Measurements from ENCODE around the gene GADD45G.

The GADD45G gene

GRCh38 chr9:89630508-89630907 lies 25.7 kb downstream of the GADD45G start:
- no peaks in the 10 kb centered on the region for H3K9me3 ChIP-seq (ENCODE audit: control insufficient read depth in 1 of 2, low read length in 2 of 2)
- H3K4me3 ChIP-seq (ENCODE audit: low read depth in 1 of 2, low read length in 2 of 2) = no peak overlapping the region
- H3K27me3 ChIP-seq (ENCODE audit: control insufficient read depth in 1 of 2, insufficient read depth in 2 of 2, low read length in 2 of 2) = peaks cover 0 to 6% of the 10 kb centered on the region in 2 donors
- no peaks in the 10 kb centered on the region for H3K36me3 ChIP-seq (ENCODE audit: control insufficient read depth in 1 of 2, insufficient read depth in 2 of 2, low read length in 2 of 2)
- no peak overlapping the region for H3K27ac ChIP-seq (ENCODE audit: low read depth, low read length)
- no peak overlapping the region for H3K9ac ChIP-seq (ENCODE audit: low read depth in 1 of 2, low read length in 2 of 2)
- H3K4me1 ChIP-seq (ENCODE audit: control insufficient read depth in 1 of 2, insufficient read depth in 2 of 2, low read length in 2 of 2) = no peaks in the 10 kb centered on the region

GRCh38 chr9:89631384-89631783 lies 26.6 kb downstream of the GADD45G start:
- Histone ChIP-seq H3K9ac (ENCODE audit: low read depth in 1 of 2, low read length in 2 of 2) (no peak overlapping the region), H3K4me3 (ENCODE audit: low read depth in 1 of 2, low read length in 2 of 2) (no peak overlapping the region), H3K9me3 (ENCODE audit: control insufficient read depth in 1 of 2, low read length in 2 of 2) (no peaks in the 10 kb centered on the region), H3K27me3 (ENCODE audit: control insufficient read depth in 1 of 2, insufficient read depth in 2 of 2, low read length in 2 of 2) (peaks cover 0 to 6% of the 10 kb centered on the region in 2 donors), H3K36me3 (ENCODE audit: control insufficient read depth in 1 of 2, insufficient read depth in 2 of 2, low read length in 2 of 2) (no peaks in the 10 kb centered on the region), H3K27ac (ENCODE audit: low read depth, low read length) (no peak overlapping the region), H3K4me1 (ENCODE audit: control insufficient read depth in 1 of 2, insufficient read depth in 2 of 2, low read length in 2 of 2) (no peaks in the 10 kb centered on the region)

- Histone ChIP-seq H3K27ac (ENCODE audit: low read depth, low read length) (no peak overlapping the region), H3K36me3 (ENCODE audit: control insufficient read depth in 1 of 2, insufficient read depth in 2 of 2, low read length in 2 of 2) (no peaks in the 10 kb centered on the region), H3K9ac (ENCODE audit: low read depth in 1 of 2, low read length in 2 of 2) (no peak overlapping the region), H3K4me3 (ENCODE audit: low read depth in 1 of 2, low read length in 2 of 2) (no peak overlapping the region), H3K27me3 (ENCODE audit: control insufficient read depth in 1 of 2, insufficient read depth in 2 of 2, low read length in 2 of 2) (peaks cover 0 to under 1% of the 10 kb centered on the region in 2 donors), H3K9me3 (ENCODE audit: control insufficient read depth in 1 of 2, low read length in 2 of 2) (no peaks in the 10 kb centered on the region), H3K4me1 (ENCODE audit: control insufficient read depth in 1 of 2, insufficient read depth in 2 of 2, low read length in 2 of 2) (no peaks in the 10 kb centered on the region)
Measured at GRCh38 chr9:89632192-89632733, 27.5 kb downstream of the GADD45G start.

DNA sequence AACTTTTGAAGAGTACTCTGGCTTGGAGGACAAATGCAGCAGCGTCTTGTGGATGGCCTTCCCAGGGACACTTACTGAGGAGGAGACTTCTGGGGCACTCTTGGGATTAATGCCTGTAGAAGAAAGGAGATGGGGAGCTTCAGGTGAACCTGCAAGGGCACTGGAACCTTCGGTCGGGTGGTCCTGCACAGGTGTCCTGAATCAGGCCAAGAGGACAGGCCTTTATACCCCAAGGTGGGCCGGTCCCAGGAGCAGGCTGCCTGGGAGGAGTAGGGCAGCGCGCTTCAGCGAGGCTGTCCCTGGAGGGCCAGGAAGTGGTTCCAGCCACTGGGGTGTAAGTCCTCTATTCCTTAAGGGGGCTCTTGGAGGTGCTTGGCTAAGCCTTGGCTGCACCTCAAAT lies 27.9 kb downstream of the GADD45G start:
- Histone ChIP-seq H3K9me3 (ENCODE audit: control insufficient read depth in 1 of 2, low read length in 2 of 2) (no peaks in the 10 kb centered on the region), H3K9ac (ENCODE audit: low read depth in 1 of 2, low read length in 2 of 2) (no peak overlapping the region), H3K4me1 (ENCODE audit: control insufficient read depth in 1 of 2, insufficient read depth in 2 of 2, low read length in 2 of 2) (no peaks in the 10 kb centered on the region), H3K36me3 (ENCODE audit: control insufficient read depth in 1 of 2, insufficient read depth in 2 of 2, low read length in 2 of 2) (no peaks in the 10 kb centered on the region), H3K27ac (ENCODE audit: low read depth, low read length) (no peak overlapping the region), H3K4me3 (ENCODE audit: low read depth in 1 of 2, low read length in 2 of 2) (no peak overlapping the region), H3K27me3 (ENCODE audit: control insufficient read depth in 1 of 2, insufficient read depth in 2 of 2, low read length in 2 of 2) (no peaks in the 10 kb centered on the region)

- Histone ChIP-seq H3K27ac (ENCODE audit: low read depth, low read length) (no peak overlapping the region), H3K4me1 (ENCODE audit: control insufficient read depth in 1 of 2, insufficient read depth in 2 of 2, low read length in 2 of 2) (no peaks in the 10 kb centered on the region), H3K9me3 (ENCODE audit: control insufficient read depth in 1 of 2, low read length in 2 of 2) (no peaks in the 10 kb centered on the region), H3K4me3 (ENCODE audit: low read depth in 1 of 2, low read length in 2 of 2) (no peak overlapping the region), H3K9ac (ENCODE audit: low read depth in 1 of 2, low read length in 2 of 2) (no peak overlapping the region), H3K27me3 (ENCODE audit: control insufficient read depth in 1 of 2, insufficient read depth in 2 of 2, low read length in 2 of 2) (no peaks in the 10 kb centered on the region), H3K36me3 (ENCODE audit: control insufficient read depth in 1 of 2, insufficient read depth in 2 of 2, low read length in 2 of 2) (no peaks in the 10 kb centered on the region)
Measured at GRCh38 chr9:89633404-89633803, 28.6 kb downstream of the GADD45G start.

DNA sequence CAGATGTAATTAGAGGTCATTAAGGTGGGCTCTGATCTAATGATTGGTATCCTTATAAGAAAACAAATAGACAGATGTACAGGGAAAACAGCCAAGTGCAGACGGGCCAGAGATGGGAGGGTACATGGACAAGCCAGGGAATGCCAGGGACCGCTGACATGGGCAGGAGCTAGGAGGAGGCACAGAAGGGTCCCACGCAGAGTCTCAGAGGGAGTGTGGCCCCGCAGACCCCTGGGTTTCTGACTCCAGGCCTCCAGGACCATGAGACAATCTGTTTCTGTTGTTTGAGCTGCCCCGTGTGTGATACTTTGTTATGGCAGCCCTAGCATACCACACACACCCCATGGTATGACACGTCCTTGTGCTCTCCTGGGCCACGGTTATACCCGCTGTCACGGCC lies 29.1 kb downstream of the GADD45G start:
- H3K36me3 ChIP-seq (ENCODE audit: control insufficient read depth in 1 of 2, insufficient read depth in 2 of 2, low read length in 2 of 2) = no peaks in the 10 kb centered on the region
- H3K4me3 ChIP-seq (ENCODE audit: low read depth in 1 of 2, low read length in 2 of 2) = no peak overlapping the region
- H3K27ac ChIP-seq (ENCODE audit: low read depth, low read length) = no peak overlapping the region

GRCh38 chr9:89634995-89635742 lies 30.4 kb downstream of the GADD45G start:
- no peaks in the 10 kb centered on the region for H3K27me3 ChIP-seq (ENCODE audit: control insufficient read depth in 1 of 2, insufficient read depth in 2 of 2, low read length in 2 of 2)
- H3K27ac ChIP-seq (ENCODE audit: low read depth, low read length) = no peak overlapping the region
- H3K4me1 ChIP-seq (ENCODE audit: control insufficient read depth in 1 of 2, insufficient read depth in 2 of 2, low read length in 2 of 2) = no peaks in the 10 kb centered on the region
- H3K36me3 ChIP-seq (ENCODE audit: control insufficient read depth in 1 of 2, insufficient read depth in 2 of 2, low read length in 2 of 2) = no peaks in the 10 kb centered on the region
- H3K9ac ChIP-seq (ENCODE audit: low read depth in 1 of 2, low read length in 2 of 2) = no peak overlapping the region
- no peaks in the 10 kb centered on the region for H3K9me3 ChIP-seq (ENCODE audit: control insufficient read depth in 1 of 2, low read length in 2 of 2)
- no peak overlapping the region for H3K4me3 ChIP-seq (ENCODE audit: low read depth in 1 of 2, low read length in 2 of 2)

More for the DNA sequence above, 29.1 kb downstream of the GADD45G start:
- no peak overlapping the region for H3K9ac ChIP-seq (ENCODE audit: low read depth in 1 of 2, low read length in 2 of 2)
- no peaks in the 10 kb centered on the region for H3K9me3 ChIP-seq (ENCODE audit: control insufficient read depth in 1 of 2, low read length in 2 of 2)
- H3K4me1 ChIP-seq (ENCODE audit: control insufficient read depth in 1 of 2, insufficient read depth in 2 of 2, low read length in 2 of 2) = no peaks in the 10 kb centered on the region
- H3K27me3 ChIP-seq (ENCODE audit: control insufficient read depth in 1 of 2, insufficient read depth in 2 of 2, low read length in 2 of 2) = no peaks in the 10 kb centered on the region

DNA sequence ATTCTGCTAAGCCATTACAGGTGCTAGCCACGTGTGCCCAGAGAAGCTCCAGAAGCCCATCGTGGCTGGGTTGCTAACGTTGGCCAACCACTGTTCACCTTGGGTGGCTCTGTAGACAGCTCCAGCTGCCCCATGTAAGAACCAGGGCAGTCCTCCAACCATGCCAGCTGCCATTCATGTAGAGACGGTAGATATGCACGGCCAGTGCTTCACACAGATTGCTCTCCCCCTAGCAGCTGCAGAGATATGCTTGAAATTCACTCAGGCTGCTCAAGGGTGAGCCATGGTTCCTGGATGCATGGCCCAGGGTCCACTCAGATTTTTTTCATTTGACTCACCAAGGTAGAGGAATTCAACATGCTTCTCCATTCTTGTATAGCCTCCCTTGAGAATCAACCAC lies 31.0 kb downstream of the GADD45G start:
- no peaks in the 10 kb centered on the region for H3K4me1 ChIP-seq (ENCODE audit: control insufficient read depth in 1 of 2, insufficient read depth in 2 of 2, low read length in 2 of 2)
- no peak overlapping the region for H3K9ac ChIP-seq (ENCODE audit: low read depth in 1 of 2, low read length in 2 of 2)
- no peak overlapping the region for H3K27ac ChIP-seq (ENCODE audit: low read depth, low read length)

GRCh38 chr9:89637787-89638186 lies 33.0 kb downstream of the GADD45G start:
- no peaks in the 10 kb centered on the region for H3K27me3 ChIP-seq (ENCODE audit: control insufficient read depth in 1 of 2, insufficient read depth in 2 of 2, low read length in 2 of 2)
- no peaks in the 10 kb centered on the region for H3K9me3 ChIP-seq (ENCODE audit: control insufficient read depth in 1 of 2, low read length in 2 of 2)
- no peaks in the 10 kb centered on the region for H3K36me3 ChIP-seq (ENCODE audit: control insufficient read depth in 1 of 2, insufficient read depth in 2 of 2, low read length in 2 of 2)
- no peak overlapping the region for H3K4me3 ChIP-seq (ENCODE audit: low read depth in 1 of 2, low read length in 2 of 2)
- H3K27ac ChIP-seq (ENCODE audit: low read depth, low read length) = no peak overlapping the region
- no peak overlapping the region for H3K9ac ChIP-seq (ENCODE audit: low read depth in 1 of 2, low read length in 2 of 2)
- H3K4me1 ChIP-seq (ENCODE audit: control insufficient read depth in 1 of 2, insufficient read depth in 2 of 2, low read length in 2 of 2) = no peaks in the 10 kb centered on the region

More for the DNA sequence above, 31.0 kb downstream of the GADD45G start:
- H3K27me3 ChIP-seq (ENCODE audit: control insufficient read depth in 1 of 2, insufficient read depth in 2 of 2, low read length in 2 of 2) = no peaks in the 10 kb centered on the region
- no peaks in the 10 kb centered on the region for H3K36me3 ChIP-seq (ENCODE audit: control insufficient read depth in 1 of 2, insufficient read depth in 2 of 2, low read length in 2 of 2)
- H3K9me3 ChIP-seq (ENCODE audit: control insufficient read depth in 1 of 2, low read length in 2 of 2) = no peaks in the 10 kb centered on the region
- H3K4me3 ChIP-seq (ENCODE audit: low read depth in 1 of 2, low read length in 2 of 2) = no peak overlapping the region

GRCh38 chr9:89638359-89638758 lies 33.5 kb downstream of the GADD45G start:
- Histone ChIP-seq H3K27ac (ENCODE audit: low read depth, low read length) (no peak overlapping the region), H3K4me1 (ENCODE audit: control insufficient read depth in 1 of 2, insufficient read depth in 2 of 2, low read length in 2 of 2) (no peaks in the 10 kb centered on the region), H3K36me3 (ENCODE audit: control insufficient read depth in 1 of 2, insufficient read depth in 2 of 2, low read length in 2 of 2) (no peaks in the 10 kb centered on the region), H3K27me3 (ENCODE audit: control insufficient read depth in 1 of 2, insufficient read depth in 2 of 2, low read length in 2 of 2) (no peaks in the 10 kb centered on the region), H3K4me3 (ENCODE audit: low read depth in 1 of 2, low read length in 2 of 2) (no peak overlapping the region), H3K9me3 (ENCODE audit: control insufficient read depth in 1 of 2, low read length in 2 of 2) (no peaks in the 10 kb centered on the region), H3K9ac (ENCODE audit: low read depth in 1 of 2, low read length in 2 of 2) (no peak overlapping the region)

Data from duodenal mucosa (tissue), 2 donors.